Stimulated activated CD4-positive, alpha-beta T cell treated with anti-CD3 and anti-CD28 coated beads, Interleukin-4, amount 100 ng/mL, for 1 hour (primary cell): ENCODE measurements around the gene SH3D19.
"Not testable (repeated sequence)": the region's sequence is repeated elsewhere in the genome, so short reads cannot be mapped to it uniquely, and the experiment has no call there.

Experiments
- DNase-seq: peaks from one replicate; pipeline ENCODE4 v3.0.0-alpha.2; 2020

The SH3D19 gene

GRCh38 chr4:151267822-151268535 is 57.4 kb downstream of the SH3D19 start:
- no peak for DNase-seq

GRCh38 chr4:151267104-151267503 is 58.3 kb downstream of the SH3D19 start:
- DNase-seq = no peak

GRCh38 chr4:151266497-151266896 is 58.9 kb downstream of the SH3D19 start:
- no peak for DNase-seq

- no peak for DNase-seq
Measured at GRCh38 chr4:151263455-151263854, 62.0 kb downstream of the SH3D19 start.

- no peak for DNase-seq
Measured at GRCh38 chr4:151260526-151260925, 64.9 kb downstream of the SH3D19 start.

GRCh38 chr4:151259752-151260151 is 65.7 kb downstream of the SH3D19 start:
- no peak for DNase-seq

- DNase-seq = no peak
Measured at GRCh38 chr4:151257704-151258103, 67.7 kb downstream of the SH3D19 start.

GRCh38 chr4:151256134-151256533 is 69.3 kb downstream of the SH3D19 start:
- DNase-seq = no peak

GRCh38 chr4:151255680-151256079 is 69.7 kb downstream of the SH3D19 start:
- not testable (repeated sequence) for DNase-seq

- DNase-seq = not testable (repeated sequence)
Measured at GRCh38 chr4:151255226-151255625, 70.2 kb downstream of the SH3D19 start.

GRCh38 chr4:151251603-151252304 is 73.7 kb downstream of the SH3D19 start:
- DNase-seq = no peak

- no peak for DNase-seq
Measured at GRCh38 chr4:151250706-151251105, 74.7 kb downstream of the SH3D19 start.

- DNase-seq = no peak
Measured at GRCh38 chr4:151248519-151248918, 76.9 kb downstream of the SH3D19 start.

GRCh38 chr4:151247395-151247794 is 78.0 kb downstream of the SH3D19 start:
- no peak for DNase-seq

GRCh38 chr4:151246742-151247141 is 78.7 kb downstream of the SH3D19 start:
- DNase-seq = no peak

GRCh38 chr4:151242305-151242704 is 83.1 kb downstream of the SH3D19 start:
- DNase-seq = no peak

GRCh38 chr4:151239608-151240007 is 85.8 kb downstream of the SH3D19 start:
- DNase-seq = no peak

- DNase-seq = no peak
Measured at GRCh38 chr4:151238477-151238876, 86.9 kb downstream of the SH3D19 start.

GRCh38 chr4:151236036-151236435 is 89.4 kb downstream of the SH3D19 start:
- no peak for DNase-seq

- not testable (repeated sequence) for DNase-seq
Measured at GRCh38 chr4:151235373-151235772, 90.0 kb downstream of the SH3D19 start.

- DNase-seq = no peak
Measured at GRCh38 chr4:151233600-151233999, 91.8 kb downstream of the SH3D19 start.

- no peak for DNase-seq
Measured at GRCh38 chr4:151231915-151232595, 93.3 kb downstream of the SH3D19 start.

GRCh38 chr4:151228189-151229119 is 97.0 kb downstream of the SH3D19 start:
- DNase-seq = no peak
